Gastroesophageal sphincter (tissue), 4 donors: Measurements from ENCODE around the gene TMEM164. TPM values are rescaled to one million over a fixed set of nuclear protein-coding genes. Genes with fewer than 3 reads are reported as not detected.

Source experiments
- ATAC-seq: fragments of 150-250 bp; one replicate; pipeline ENCODE4 v1.9.1; 2016; ENCODE audit warnings: mild to moderate bottlenecking, moderate library complexity
- H3K27ac ChIP-seq, 4 donors: fragments of 200-600 bp; sonication (generic) in 3 of 4; 1 replicate in 3 of 4; 2 replicates in 1 of 4; pipeline ENCODE4 v1.5.1; 2016 to 2019
- H3K27me3 ChIP-seq: fragments of 200-600 bp; sonication (generic); one replicate; pipeline ENCODE4 v1.5.1; 2019
- H3K36me3 ChIP-seq, 2 donors: fragments of 200-600 bp; sonication (generic); one replicate each; pipeline ENCODE4 v1.5.1; 2019; ENCODE audit warnings: control low read depth in 1 of 2
- H3K4me1 ChIP-seq, 3 donors: fragments of 200-600 bp; sonication (generic); 1 replicate in 2 of 3; 2 replicates in 1 of 3; pipeline ENCODE4 v1.5.1; 2016 to 2019; ENCODE audit warnings: control low read depth in 2 of 3
- H3K4me3 ChIP-seq, 2 donors: fragments of 200-600 bp; sonication (generic); one replicate each; pipeline ENCODE4 v1.5.1; 2019; ENCODE audit warnings: mild to moderate bottlenecking in 1 of 2, moderate library complexity in 1 of 2
- H3K9me3 ChIP-seq, 3 donors: fragments of 200-600 bp; sonication (generic); one replicate each; pipeline ENCODE4 v1.5.1; 2017 to 2019; ENCODE audit warnings: control low read depth in 2 of 3
- CTCF ChIP-seq, 4 experiments: fragments of 200-600 bp in 2 of 4; fragments of 450-650 bp in 2 of 4; sonication (generic) in 1 of 4; IDR thresholded peaks; one replicate each; pipeline ENCODE4 v1.5.1; 2017 to 2019; ENCODE audit warnings: antibody characterized with exemption in 4 of 4, mild to moderate bottlenecking in 2 of 4, moderate library complexity in 2 of 4
- EP300 ChIP-seq: sonication (generic); formaldehyde crosslinking; IDR thresholded peaks from one replicate; pipeline ENCODE4 v1.6.1; 2017; ENCODE audit warnings: antibody characterized with exemption, mild to moderate bottlenecking
- POLR2A ChIP-seq, 2 donors: fragments of 450-650 bp; IDR thresholded peaks; one replicate each; pipeline ENCODE4 v1.6.1; 2017; ENCODE audit warnings: antibody characterized with exemption in 2 of 2, mild to moderate bottlenecking in 2 of 2, moderate library complexity in 1 of 2
- POLR2AphosphoS5 ChIP-seq: sonication (generic); formaldehyde crosslinking; IDR thresholded peaks from one replicate; pipeline ENCODE4 v1.6.1; 2017; ENCODE audit warnings: antibody characterized with exemption
- WGBS, 2 donors: methylation state at CpG; one replicate each; pipeline ENCODE4 v1.1.5; 2018; ENCODE audit warnings: low coverage in 1 of 2; 5-methylcytosine and 5-hydroxymethylcytosine counted together
- total RNA-seq, 4 donors: library from RNA; depleted of rRNA; stranded (reverse); fragments of >200 nt; gene quantifications; one replicate each; pipeline ENCODE4 v1.1.0, GENCODE V29; 2016

TMEM164 gene
- total RNA-seq, 4 donors from 2014 or later, result 7.8 to 12.9 (median 11.7) TPM

DNA sequence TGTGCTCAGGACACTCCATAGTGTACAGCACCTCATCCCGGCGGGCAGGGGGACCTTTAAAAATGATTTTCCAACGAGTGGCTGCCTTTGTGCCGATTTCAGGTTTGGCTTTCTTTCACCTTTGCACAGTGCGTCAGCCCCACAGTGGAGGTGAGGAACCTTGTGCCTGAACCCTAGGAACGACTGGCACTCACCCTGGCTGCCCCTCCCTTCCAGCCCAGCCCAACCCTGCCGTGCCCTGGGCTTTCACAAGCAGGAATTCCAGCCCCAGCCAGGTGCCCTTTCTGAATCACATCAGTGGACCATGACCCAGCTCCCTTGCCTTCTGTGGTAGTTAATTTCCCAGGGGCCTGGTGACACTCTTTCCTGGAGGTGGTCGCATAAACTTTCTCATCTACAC is 1.3 kb downstream of the TMEM164 start:
- no peaks in the 10 kb centered on the region for H3K36me3 ChIP-seq
- no peak for ATAC-seq
- peaks cover 0 to 44% (median 0%) of the 10 kb centered on the region in 3 donors for H3K4me1 ChIP-seq
- 40% methylated on average over 1 of the region's 8 CpGs; no CpG with 5 or more reads in 1 of the 2 donors for WGBS, 2 donors
- H3K9me3 ChIP-seq, result no peaks in the 10 kb centered on the region
- TF ChIP-seq POLR2A (IDR thresholded peaks at IDR 0.05), result no peak
- TF ChIP-seq POLR2AphosphoS5, result no peak
- TF ChIP-seq CTCF (IDR thresholded peaks at IDR 0.05), result no peak
- TF ChIP-seq EP300, result no peak
- no peak overlapping the region for H3K27ac ChIP-seq
- no peak overlapping the region for H3K4me3 ChIP-seq
- no peaks in the 10 kb centered on the region for H3K27me3 ChIP-seq

- no peak for TF ChIP-seq EP300
- no peak for TF ChIP-seq POLR2AphosphoS5
- no peak for TF ChIP-seq CTCF (IDR thresholded peaks at IDR 0.05)
- no peak for TF ChIP-seq POLR2A (IDR thresholded peaks at IDR 0.05)
- no peaks in the 10 kb centered on the region for H3K36me3 ChIP-seq
- ATAC-seq, result no peak
- no peak overlapping the region for H3K27ac ChIP-seq
- 29 to 30% methylated on average over 1 of the region's 3 CpGs for WGBS, 2 donors
- H3K4me3 ChIP-seq, result no peak overlapping the region
- no peaks in the 10 kb centered on the region for H3K27me3 ChIP-seq
- H3K4me1 ChIP-seq, result peaks cover 0 to 44% (median 0%) of the 10 kb centered on the region in 3 donors
- no peaks in the 10 kb centered on the region for H3K9me3 ChIP-seq
Observed at GRCh38 chrX:110004731-110005369, 1.9 kb downstream of the TMEM164 start.

GRCh38 chrX:110006161-110006560 is 3.2 kb downstream of the TMEM164 start:
- TF ChIP-seq EP300 (no peak), CTCF (IDR thresholded peaks at IDR 0.05) (no peak), POLR2AphosphoS5 (no peak), POLR2A (IDR thresholded peaks at IDR 0.05) (no peak)
- Histone ChIP-seq H3K9me3 (no peaks in the 10 kb centered on the region), H3K4me1 (peaks cover 0 to 44% (median 0%) of the 10 kb centered on the region in 3 donors), H3K27ac (no peak overlapping the region), H3K36me3 (no peaks in the 10 kb centered on the region), H3K4me3 (no peak overlapping the region), H3K27me3 (no peaks in the 10 kb centered on the region)
- WGBS, 2 donors, result 71 to 83% methylated on average over 1 to 2 of the region's 2 CpGs
- ATAC-seq, result no peak

GRCh38 chrX:110006821-110007375 is 4.0 kb downstream of the TMEM164 start:
- WGBS, 2 donors, result 39 to 75% methylated on average over 1 to 3 of the region's 3 CpGs
- H3K4me3 ChIP-seq, result no peak overlapping the region
- no peaks in the 10 kb centered on the region for H3K9me3 ChIP-seq
- TF ChIP-seq CTCF (IDR thresholded peaks at IDR 0.05), result no peak
- TF ChIP-seq POLR2A (IDR thresholded peaks at IDR 0.05), result no peak
- TF ChIP-seq EP300, result no peak
- no peak for TF ChIP-seq POLR2AphosphoS5
- H3K27me3 ChIP-seq, result no peaks in the 10 kb centered on the region
- H3K27ac ChIP-seq, result no peak overlapping the region
- H3K4me1 ChIP-seq, result peaks cover 0 to 38% (median 0%) of the 10 kb centered on the region in 3 donors
- no peaks in the 10 kb centered on the region for H3K36me3 ChIP-seq
- no peak for ATAC-seq
